Hindlimb muscle (tissue), 1 donor: ENCODE data around the gene INKA2. TPM values are rescaled to one million over a fixed set of nuclear protein-coding genes. Genes with fewer than 3 reads are reported as not detected.
"Not testable (repeated sequence)": the region's sequence is repeated elsewhere in the genome, so short reads cannot be mapped to it uniquely, and the experiment has no call there.

Experiments
- DNase-seq: peaks from one replicate; pipeline ENCODE4 v3.0.0-alpha.2; 2013
- polyA plus RNA-seq: library from polyadenylated mRNA; unstranded; fragments of 120-200 nt; gene quantifications from one replicate; pipeline ENCODE4 v1.2.1, GENCODE V29; 2013; ENCODE audit not compliant: insufficient read length

Gene INKA2
- polyA plus RNA-seq, 1 donor: 59.2 TPM

DNA sequence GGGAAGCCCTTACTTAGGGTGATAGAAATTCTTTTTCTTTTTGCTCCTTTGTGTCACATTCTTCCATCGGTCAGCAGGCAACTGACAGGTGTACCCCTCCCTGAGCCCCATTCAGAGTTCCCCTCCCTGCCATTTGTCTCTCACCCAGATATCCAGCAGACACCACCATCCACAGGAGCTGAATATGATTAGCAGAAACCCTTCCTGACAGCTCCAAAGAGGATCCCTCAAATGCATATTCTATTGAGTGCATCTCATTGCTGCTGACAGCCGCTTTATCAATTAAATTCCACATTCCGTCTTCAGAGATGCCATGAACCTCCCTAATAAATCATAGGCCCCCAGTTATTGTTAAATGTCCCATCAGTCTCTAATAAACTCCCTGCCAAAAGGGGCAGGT, 10.4 kb upstream of the INKA2 start:
- DNase-seq: no peak

DNA sequence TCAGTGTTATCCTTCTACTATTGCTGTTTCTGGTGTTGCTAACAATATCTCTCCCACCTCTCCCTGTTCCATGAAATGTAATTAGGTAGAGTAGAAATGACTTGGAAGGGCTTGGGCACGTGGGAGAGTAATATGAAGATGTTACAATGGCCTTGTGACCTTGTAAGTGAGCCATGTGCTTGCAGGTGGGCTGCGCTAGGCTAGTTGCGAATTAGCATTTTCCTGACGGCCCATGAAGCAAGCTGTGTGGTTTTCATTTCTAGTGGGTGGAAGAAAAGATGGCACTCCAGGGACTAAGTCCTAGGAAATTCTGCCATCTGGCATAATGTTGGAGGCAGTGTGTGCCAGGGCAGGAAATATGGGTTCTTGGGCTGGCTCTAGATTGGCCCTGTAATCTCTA, 8.8 kb upstream of the INKA2 start:
- no peak for DNase-seq

DNA sequence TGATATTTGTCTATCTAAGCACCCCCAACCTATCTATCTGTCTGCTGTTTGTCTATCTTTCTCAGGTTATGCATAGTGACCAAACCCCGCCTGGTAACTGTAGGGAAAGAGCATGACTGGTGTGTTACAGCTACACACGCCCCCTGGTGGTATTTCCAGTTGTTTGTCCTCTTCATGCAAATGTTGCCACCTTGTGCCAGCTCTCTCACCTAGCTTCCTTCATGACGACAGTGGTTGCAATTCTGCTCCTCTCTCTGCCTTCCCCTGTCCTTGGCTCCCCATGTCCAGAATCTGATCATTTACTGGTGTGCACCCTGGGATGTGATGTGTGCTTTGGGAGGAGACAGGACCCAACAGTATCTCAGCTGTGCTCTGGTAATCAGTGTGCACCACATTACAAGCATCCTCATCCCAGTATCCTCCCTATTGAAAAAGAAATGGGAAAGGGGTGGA, 8.1 kb upstream of the INKA2 start:
- no peak for DNase-seq

DNA sequence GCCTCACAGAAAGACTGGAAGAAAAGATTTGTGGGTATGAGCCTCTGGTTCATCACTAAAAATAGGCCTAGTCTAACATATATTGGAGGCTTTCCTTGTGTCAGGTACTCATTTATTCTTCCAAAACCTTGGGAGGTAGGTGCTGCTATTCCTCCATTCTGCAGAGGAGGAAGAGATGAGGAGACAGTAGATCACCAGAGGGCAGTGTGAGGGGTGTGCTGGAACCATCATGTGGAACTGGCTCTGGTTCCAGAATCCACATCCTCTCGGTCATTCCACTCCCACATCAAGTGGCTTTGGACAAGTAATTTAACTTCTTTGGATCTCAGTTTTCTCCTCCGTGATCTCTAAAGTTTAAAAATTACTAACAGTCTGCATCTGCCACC, 7.4 kb upstream of the INKA2 start:
- no peak for DNase-seq

DNA sequence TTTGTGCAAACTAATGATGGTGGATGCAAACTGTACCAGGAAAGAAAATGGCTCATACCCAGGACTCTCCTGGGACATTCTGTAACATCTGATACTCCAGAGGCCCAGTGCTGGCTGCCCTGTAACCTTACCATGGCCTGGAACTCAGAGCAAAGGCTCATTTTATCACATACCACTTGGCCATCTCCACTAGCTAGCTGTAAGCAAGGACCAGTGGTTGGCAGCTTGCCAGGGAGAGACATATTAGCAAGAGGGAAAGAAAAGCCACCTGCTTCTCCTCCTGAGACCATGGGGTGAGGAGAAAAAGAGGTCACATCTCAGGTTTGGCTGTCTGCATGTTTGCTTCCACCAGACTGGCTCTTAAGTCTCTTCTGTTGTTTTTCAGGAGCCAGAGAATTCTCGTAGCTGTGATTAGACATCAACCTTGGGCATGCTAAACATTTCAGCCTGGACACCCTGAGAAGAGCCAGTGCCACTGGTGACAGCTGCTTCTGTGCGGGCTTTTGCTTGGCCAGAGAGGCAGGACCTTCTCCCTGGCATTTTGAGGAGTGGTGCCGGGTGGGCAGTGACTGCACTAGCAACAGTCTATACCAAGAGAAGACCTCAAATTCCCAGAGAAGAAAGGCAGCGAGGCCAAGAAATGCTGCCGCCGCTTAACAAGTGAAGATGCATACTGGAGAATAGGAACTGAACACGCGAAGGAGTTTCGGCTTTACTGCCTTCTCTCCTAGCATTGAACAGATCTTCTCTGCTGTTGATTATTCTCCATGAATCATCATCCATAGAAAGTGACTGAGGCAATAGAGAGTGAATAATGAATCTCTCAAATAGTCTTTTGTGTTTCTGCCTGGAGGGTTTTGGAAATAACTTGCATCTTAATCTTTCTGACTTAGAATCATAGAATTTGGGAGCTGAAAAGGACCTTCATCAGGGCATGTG, 6.7 kb upstream of the INKA2 start:
- DNase-seq: no peak

DNA sequence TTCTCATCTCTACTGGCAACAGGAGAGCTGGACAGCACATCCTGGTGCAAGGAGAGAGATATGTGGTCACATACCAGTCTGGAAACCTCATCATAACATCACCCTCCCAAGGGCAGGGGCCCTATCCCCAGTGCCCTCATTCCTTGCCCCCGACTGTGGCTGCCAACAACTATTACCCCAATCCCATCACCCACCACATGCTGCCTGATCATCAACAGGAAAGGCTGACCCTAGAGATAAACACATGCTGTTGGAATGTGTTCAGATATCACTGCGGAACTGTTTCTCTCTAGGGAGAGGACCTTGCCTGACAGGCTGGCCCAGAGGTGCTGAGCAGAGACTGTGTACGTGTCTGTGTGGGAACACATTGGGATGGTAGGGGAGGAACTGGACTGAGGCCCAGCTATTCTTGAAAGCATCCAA, 4.5 kb upstream of the INKA2 start:
- DNase-seq: no peak

DNA sequence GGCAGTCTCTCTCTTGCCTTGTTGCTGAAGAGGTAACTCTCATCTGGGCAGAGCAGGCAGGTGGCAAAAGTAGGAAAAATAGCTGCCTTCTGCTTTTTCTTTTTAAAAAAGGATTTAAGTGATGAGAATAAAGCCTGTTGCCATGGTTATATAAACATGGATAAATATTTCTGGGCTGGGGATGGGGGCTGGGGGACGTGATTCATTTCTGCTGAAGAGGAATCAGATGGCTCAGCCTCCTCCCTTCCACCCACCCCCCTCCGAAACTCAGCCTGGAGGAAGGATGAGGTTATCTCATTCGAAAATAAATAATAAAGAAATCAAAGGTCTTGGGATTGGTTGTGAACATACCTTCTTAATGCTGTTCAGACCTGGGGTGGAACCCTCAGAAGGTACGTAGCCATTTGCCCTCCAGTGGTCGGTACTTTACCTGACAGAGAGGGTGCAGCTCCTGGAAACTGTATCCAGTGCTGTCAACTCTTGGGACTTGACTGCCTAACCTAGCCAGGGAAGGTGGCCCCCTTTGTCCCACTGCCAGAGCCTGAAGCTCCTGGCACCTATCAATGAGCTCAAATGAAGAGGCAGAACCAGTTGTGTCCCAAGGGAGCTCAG, 3.8 kb upstream of the INKA2 start:
- no peak for DNase-seq

DNA sequence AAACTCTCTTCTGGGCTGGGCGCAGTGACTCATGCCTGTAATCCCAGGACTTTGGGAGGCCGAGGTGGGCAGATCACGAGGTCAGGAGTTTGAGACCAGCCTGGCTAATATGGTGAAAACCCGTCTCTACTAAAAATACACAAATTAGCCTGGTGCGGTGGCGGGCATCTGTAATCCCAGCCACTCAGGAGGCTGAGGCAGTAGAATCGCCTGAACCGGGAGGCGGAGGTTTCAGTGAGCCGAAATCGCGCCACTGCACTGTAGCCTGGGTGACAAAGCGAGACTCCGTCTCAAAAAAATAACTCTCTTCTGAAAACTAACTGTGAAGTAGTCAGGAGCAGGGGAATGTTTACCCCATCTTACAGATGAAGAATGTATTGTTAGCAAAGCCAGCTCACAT, 3.1 kb upstream of the INKA2 start:
- not testable (repeated sequence) for DNase-seq

DNA sequence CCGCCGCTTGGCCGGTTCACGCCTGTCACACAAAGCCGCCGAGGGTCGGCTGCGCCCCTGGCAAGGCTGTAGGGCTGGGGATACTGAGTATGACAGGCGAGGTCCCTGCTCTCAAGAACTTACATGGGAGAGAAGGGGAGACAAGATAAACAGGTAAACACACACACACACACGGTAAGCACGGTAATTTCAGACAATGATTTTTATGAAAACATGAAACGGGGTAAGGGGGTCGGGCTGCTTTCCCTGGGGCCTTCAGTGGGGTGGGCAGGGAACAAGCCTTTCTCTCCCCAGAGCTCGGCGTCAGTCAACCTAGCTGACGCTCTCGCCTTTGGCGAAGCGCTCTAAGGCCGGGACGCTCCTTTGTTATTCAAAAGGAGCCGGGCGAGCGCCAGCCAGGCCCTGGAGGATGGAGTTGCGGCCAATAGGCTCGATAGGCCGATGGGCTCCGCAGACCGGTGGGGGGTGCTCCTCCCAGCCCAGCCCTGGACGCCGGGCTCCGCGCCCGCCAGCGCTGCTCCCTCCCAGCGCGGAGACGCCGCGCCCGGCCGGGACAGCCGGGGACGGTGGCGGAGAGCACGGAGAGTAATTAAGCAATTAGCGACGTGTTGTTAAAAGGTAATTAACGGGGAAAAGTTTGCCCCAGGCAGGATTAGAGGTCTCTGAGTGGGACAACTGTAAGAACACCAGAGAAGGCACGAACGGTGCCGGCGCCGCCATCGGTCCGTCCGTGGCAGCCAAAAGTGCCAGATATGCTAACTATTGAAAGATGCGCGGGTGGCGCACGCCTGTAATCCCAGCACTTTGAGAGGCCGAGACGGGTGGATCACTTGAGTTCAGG, 950 bp upstream of the INKA2 start:
- DNase-seq: no peak

DNA sequence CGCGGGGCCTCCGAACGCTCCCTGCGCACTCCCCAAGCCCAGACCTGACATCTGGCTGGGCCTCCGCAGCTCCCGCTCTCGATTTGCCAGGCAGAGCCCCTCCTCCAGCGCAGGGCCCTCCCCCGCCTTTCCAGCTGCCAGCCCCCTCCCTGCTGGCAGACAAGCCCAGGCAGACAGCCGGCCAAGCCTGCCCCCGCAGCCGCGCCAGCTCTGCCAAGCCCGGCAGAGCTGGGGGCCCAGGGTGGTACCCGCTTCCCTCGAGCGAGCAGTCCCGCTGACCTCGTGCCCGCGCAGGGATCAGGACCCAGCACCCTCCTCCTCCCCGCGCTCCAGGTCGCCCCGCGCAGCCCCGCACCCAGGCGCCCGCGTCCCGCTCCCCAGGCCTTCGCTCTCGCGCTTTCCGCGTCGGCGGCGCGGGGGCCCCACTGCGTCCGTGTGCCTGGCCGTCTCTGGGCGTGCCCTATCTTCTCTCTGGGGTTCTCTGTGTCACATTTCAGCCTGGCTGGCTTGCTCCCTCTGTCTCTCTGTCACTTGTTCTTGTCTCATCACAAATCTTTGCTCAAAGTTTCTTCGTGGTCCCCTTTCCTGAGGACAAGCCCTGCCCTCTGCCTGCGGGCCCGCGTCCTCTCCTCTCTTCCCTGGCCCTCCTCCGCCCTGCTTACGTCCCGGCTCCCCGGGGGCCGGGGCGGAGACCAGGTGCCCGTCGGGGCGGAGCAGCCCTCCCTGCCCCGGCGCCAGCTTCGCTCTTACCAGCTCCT, 580 bp downstream of the INKA2 start:
- DNase-seq: peak; percentile 79

DNA sequence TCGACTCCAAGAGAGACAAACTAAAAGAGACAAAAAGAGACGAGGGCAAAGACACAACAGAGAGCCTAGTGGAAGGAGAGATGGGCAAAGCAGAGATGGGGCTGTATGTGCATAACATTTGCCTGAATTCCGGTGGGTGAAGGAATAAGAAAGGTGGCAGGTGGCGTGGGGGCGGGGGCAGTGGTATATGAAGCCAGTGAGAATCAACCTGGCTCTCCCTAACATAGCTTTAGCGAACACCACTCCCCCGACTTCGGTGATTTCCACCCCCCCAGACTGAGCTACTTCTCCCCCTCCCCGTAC, 1.1 kb downstream of the INKA2 start:
- no peak for DNase-seq

DNA sequence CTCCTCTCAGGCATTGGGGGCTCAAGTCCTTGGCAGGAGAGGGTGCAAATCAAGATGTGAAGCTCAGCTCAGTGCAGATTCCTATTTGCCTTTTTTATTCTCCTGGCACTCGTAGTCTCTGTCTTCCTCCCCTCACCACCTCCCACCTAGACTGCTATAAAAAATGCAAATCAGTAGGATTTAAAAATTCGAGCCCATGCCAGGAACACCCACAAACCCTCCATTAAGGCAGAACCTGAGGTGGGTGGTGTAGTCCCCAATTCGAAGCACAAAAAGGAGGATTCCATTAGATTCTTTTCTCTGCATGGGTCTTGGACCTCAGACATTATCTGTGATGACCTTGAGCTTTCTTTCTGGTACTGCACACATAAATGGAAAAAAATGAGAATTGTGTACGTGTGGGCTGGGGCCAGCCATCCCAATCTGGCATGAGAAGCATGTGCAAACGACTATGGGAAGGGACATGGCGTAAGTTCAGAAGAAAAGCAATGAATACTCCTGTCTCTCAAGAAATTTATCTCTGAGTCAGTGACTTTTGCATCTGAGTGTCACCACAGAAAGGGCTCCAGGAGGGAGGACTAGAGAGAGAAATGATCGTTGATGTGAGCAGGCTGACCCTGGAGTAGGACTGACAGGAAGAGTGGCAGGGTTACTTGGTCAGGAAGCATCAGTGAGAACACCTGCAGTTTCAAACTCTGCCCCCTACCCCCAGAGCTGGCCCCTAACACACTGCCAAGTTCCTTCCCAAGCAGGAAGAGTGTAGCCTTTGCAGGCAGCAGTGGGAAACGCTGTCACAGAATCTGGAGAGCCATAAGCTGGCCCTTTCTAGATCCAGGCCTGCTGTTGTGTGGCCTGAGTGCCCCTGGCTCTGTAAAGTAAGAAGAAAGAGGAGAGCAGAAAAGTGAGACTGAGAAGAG, 1.7 kb downstream of the INKA2 start:
- DNase-seq: no peak

DNA sequence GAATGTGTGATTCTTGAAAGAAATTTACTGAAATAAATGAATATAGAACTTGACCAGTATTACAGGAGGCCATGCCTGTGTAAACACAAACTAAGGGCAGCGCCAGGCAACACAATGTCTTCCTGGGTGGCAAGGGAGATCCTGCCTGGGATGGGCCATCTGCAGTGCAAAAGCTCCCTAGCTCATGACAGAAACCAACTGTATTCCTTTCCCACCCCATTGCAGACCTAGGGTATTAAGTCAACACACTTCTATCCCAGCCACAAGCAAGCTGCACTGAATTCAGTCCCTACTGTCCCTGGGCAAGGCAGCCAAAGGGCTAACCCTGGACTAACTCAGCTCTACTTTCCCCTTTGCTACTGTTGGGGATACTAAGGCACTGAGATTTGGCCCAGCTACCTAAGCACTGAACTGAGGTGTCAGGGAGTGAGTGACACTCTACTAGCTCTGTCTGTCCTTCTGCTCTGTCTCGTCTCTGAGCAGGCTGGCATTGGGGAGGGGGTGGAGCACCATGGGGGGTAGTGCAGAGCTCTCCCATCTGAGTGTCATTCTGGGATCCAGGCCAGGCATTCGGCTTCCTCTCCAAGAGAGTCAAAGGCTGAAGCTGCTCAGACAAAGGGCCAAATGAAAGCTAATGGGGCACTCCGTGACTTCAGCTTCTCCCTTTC, 2.5 kb downstream of the INKA2 start:
- DNase-seq: no peak

DNA sequence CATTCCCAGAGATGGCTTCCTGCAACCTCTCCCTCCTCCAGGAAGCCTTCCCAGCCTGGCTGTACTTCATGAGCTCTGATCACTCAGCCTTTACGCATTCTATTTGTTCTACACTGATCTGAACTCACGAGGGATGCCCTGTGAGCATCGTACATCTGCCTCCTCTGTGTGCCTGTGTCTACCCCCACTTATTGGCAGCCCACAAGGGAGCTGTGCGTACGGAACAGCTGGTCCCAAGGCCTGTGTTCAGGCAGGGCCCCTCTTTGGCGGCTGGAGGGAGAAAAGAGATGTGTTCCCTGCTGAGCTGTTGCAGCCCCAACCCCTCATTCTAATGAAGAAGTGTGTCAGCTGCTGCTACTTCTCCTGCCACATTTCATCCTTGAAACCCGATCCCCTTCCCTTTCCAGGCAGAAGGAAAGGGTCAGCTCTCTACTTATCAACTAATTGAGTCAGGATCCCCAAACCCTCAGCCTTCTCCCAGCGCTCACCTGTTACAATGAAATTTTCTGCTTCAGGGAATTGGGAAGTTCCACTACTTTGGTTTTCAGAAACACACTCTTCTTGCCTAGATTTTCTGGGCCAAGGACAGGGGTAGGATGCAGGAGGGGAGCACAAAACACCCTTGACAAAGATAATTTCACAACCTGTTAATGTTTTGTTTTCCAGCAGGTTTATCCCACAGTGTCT, 3.2 kb downstream of the INKA2 start:
- DNase-seq: no peak

DNA sequence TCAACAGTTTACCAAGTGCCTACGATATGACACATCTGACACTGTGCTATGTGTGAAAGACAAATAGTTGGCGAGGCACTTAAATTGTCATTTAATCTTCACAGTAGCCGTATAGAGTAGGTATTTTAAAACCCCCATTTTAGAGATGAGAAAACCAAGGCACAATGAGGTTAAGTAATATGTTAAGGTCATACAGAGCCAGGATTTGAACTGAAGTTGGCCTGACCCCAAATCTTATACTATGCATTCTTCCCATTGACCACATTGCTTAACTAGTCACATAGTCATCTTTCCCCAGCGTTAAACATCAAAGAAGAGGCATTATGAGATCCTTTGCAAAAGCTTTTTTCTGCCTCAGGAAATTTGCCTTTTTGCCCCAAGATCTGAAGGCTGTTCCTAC, 3.9 kb downstream of the INKA2 start:
- no peak for DNase-seq

DNA sequence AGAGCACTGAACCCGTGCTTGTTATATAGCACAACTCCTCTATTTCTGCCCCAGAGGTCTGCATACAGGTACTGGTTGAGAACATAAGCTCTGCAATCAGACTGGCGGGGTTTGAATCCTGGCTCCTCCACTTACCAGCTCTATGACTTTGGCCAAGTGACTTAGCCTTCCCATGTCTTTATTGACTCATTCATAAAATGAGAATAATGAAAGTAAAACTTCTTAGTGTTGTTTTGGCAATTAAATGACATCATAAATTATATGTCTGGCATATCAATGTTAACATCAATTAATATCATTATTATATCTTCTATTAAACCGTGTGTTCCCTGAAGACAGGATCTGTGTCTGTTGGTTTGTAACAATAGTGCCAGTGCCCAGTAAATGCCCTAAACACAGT, 4.3 kb downstream of the INKA2 start:
- no peak for DNase-seq

DNA sequence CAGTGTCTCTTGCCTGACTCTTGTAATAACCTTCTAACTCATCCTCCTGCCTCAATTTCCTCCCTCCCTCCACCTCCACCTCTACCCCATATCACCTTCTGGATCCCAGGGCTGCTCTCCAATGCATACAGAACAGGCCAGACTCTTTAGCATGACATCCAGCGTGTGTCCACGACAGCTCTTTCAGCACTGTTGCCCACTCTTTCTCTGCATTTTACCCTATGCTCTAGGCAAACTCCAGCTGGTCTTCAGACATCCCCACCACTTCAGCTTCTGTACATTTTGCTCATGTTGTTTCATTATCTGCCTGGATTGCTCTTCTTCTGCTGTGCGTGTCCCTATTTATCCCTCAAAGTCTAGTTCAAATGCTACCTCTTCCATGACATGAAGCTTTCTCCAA, 4.8 kb downstream of the INKA2 start:
- no peak for DNase-seq

DNA sequence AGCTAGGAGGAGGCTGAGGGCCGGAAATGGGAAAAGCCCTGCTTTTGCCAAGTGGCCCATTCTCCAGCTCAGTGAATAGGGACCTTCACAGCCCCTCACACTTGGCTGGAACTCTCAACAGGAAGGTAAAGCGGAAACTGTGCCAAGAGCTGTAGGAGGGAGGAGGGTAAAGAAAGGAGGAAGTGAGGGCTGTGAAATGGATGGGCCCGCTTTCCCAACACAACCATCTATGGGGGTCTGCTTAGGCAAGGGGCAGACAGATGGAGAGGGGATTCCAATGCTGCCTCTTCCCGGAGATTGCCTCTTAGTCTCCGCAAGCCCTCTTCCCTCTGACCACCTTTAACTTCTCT, 5.2 kb downstream of the INKA2 start:
- no peak for DNase-seq

DNA sequence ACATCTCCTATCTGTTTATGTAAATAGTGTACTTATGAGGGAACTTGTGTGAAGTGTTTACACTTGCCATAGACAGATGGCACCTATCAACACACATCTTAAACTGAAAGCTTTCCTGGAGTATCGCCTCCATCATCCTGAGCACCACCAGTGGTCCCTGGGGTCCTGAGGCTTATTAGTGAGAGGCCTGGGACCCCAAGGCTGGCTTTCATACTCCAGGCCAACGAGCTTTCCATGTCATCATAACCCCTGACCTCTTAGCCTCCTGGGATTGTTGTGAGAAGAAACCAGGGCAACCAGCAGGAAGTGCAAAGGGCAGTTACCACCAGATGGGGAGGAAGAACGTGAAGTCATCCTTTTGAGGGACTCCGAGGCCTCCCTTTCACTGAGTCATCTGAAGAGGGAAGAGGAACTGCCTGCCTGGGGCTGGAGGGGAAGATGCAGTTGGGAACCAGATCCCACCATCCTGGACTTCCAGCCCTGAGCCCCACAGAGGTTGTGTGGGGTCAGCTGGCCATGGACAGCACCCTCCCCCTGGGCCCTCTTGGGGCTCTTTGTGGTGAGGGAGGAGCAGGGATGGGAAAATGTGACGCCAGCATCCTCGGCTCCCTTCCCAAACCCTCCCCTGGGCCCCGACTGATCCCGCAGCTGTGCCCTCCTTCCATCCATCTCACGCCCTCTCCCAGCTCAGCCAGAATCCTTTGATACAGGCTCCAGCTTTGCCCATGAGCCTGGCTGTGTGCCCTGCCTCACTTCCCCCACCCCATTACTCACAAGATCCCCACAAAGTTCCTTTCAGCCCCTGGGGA, 5.8 kb downstream of the INKA2 start:
- no peak for DNase-seq

DNA sequence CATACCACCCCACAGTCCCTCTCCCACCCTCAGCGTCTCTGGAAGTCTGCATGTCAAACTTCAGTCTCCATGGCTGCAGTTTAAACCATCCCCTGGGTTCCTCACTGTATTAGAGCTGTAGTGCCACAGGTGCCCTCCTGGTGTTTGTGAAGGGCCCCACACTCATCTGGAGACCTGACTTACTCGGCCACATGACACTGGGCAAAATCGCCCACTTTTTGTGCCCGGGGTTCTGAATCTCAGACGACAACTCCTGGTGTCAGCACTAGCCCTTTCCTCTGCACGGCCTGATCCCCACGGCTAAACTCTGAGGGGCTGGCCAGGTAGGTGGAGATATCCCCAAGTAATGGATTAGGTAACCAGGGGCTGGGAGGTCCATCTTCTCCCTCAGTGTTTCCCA, 6.5 kb downstream of the INKA2 start:
- no peak for DNase-seq
